Retinal pigment epithelial cell (primary cell): ENCODE measurements around the gene STARD6.

Experiments used
- DNase-seq: peaks from one replicate; pipeline ENCODE4 v3.0.0-alpha.2; 2010; ENCODE audit warnings: low read depth
- H3K4me3 ChIP-seq: 2 replicates; pipeline ENCODE4 v1.5.1; 2011; ENCODE audit warnings: mild to moderate bottlenecking, low read length, control low read depth, moderate library complexity
- TF ChIP-seq, protein P1 (sequence below): conservative IDR thresholded peaks from 2 replicates; pipeline ENCODE4 v1.5.1; 2011; ENCODE audit warnings: low read depth, low read length, control low read depth, inconsistent platforms

Gene STARD6

DNA sequence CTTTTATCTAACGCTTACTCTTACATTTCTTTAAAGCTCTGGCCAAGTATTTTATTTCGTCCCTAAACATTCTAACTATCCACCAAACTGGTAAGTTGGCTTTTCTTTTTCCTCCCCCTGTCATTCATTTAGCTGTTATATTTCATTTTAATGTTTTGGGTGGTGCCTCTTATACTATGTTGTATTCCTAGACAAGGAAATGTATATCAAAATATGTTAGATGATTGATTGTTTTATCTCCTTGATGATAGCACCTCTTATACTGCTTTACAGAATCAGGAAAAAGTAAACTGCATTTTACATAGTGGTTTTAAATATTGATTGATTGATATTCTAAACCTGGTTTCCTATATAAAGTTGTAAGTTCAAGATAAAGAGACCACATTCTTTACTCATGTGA lies 24.0 kb upstream of the STARD6 start:
- no peak for DNase-seq
- TF ChIP-seq, protein P1, sequence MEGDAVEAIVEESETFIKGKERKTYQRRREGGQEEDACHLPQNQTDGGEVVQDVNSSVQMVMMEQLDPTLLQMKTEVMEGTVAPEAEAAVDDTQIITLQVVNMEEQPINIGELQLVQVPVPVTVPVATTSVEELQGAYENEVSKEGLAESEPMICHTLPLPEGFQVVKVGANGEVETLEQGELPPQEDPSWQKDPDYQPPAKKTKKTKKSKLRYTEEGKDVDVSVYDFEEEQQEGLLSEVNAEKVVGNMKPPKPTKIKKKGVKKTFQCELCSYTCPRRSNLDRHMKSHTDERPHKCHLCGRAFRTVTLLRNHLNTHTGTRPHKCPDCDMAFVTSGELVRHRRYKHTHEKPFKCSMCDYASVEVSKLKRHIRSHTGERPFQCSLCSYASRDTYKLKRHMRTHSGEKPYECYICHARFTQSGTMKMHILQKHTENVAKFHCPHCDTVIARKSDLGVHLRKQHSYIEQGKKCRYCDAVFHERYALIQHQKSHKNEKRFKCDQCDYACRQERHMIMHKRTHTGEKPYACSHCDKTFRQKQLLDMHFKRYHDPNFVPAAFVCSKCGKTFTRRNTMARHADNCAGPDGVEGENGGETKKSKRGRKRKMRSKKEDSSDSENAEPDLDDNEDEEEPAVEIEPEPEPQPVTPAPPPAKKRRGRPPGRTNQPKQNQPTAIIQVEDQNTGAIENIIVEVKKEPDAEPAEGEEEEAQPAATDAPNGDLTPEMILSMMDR = no peak
- no peak overlapping the region for H3K4me3 ChIP-seq

DNA sequence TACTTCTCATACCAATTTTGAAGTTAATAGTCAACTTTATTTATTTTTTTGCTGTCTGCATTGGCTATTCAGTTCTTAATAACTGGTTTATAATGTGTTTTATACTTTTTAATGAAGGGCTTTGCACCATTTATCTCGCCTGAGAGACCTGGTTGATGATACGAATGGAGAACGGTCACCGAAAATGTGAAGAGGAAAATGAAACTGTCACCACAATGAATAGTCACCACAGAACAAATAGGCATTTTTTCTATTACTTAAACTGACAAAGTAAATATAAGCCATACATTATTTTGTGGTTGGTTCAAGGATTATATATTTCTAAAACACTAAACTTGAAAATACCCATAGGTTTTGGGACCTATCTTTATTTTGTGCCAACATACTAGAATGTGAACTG lies 20.4 kb upstream of the STARD6 start:
- no peak for DNase-seq
- TF ChIP-seq, protein P1 = no peak

DNA sequence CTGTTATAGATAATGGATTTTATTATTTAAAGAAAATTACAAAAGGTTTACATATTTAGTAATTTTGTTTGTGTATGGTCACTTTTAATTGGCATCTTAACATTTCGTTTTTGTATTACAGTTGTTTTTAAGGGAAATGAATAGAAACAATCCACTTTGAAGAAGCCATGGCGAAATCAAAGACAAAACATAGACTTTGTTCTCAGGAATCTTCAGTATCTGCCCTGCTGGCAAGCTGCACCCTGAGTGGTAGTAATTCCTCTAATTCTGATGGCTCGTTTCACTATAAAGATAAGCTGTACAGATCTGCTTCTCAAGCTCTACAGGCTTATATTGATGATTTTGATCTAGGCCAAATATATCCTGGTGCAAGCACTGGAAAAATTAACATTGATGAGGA lies 2.7 kb upstream of the STARD6 start:
- TF ChIP-seq, protein P1 = no peak
- no peak for DNase-seq
- H3K4me3 ChIP-seq = no peak overlapping the region

More for the DNA sequence above, 20.4 kb upstream of the STARD6 start:
- no peak overlapping the region for H3K4me3 ChIP-seq

DNA sequence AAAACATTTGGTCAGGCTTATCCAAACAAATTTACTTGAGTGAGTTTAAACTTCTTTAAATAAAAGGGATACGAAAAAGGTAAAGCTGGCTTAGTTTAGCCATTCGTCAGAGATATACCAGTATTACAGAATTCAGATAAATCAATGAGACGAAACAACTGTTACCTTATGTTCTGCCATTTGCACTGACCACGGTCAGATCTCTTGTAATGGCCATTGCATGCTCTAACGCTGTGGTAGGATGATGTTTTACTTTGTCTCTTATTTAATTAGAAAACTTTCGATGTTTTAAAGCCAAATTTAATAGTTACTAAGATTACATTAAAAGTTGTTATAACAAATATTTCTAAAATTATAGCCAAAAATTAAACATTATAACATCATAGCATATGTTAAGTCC lies 1.6 kb upstream of the STARD6 start:
- H3K4me3 ChIP-seq = peak overlapping the region; percentile 88
- no peak for DNase-seq
- TF ChIP-seq, protein P1 = no peak

DNA sequence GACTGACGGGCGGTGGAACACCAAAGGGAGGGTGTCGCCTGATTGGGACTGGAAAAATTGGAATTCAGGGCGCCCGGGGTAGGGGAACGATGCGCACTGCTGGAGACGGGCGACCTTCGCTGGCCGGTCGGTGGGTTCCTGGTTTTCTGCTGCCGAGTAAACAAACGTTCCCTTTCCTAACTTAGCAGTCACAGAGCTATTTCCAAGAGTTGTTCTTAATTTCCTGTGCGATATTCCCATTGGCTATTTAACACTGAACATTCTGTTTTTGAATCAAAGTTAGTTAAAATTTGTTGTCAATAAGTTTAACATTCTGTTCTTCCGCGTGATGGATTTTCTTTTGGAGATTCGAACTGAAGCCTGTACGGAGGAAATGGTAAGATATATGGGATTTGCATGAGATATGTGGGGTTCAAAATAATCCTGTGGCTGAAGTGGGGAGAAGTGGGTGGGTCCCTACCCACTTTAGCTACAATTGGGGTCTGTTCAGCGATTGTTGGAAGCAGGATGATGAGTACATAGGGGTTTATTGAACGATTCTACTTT lies 910 bp upstream of the STARD6 start:
- no peak for DNase-seq
- TF ChIP-seq, protein P1 = no peak
- H3K4me3 ChIP-seq = peak overlapping the region; percentile 88

DNA sequence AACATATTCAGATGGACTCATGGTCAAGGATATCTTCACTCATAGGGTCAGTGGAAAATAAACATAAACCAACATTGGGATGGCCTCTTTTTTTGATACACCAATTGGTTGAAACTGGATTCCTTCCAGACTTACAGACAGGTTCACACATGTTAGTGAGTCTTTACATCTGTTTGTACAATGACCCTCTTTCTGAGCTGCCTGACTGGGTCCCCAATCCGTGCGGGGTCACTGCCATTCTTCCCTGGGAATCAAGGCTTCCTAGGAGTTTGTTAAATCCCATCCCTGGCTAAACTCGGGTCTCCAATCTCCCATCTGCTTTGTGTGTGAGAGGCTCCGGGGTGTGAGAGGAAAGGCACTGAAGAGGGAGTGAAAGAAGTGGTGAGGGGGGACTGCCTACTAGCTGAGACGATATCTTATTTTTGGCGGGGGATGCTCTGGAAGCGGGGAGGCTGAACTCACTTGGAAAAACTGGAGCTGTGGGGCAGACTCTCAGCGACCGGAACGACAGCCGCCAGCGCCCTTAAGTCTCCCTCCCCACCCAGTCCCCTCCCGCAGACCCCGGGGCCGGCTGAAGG lies 487 bp downstream of the STARD6 start:
- peak overlapping the region; percentile 88 for H3K4me3 ChIP-seq
- DNase-seq = no peak

DNA sequence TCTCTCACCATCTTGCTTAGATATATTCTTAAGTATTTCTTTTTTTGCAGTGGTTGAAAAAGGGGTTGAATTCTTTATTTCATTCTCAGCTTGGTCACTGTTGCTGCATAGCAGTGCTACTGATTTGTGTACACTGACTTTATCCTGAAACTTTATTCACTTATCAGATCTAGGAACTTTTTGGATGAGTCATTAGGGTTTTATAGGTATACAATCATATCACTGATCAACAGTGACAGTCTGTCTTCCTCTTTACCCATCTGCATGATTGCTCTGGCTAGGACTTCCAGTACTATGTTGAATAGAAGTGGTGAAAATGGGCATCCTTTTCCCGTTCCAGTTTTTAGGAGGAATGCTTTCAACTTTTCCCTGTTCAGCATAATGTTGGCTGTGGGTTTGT lies 6.5 kb downstream of the STARD6 start:
- no peak overlapping the region for H3K4me3 ChIP-seq
- TF ChIP-seq, protein P1 = no peak
- DNase-seq = no peak

More for the DNA sequence above, 487 bp downstream of the STARD6 start:
- TF ChIP-seq, protein P1 = no peak
